GM23338 (cell line): ENCODE data around the gene CNIH3. TPM values are rescaled to one million over a fixed set of nuclear protein-coding genes. Genes with fewer than 3 reads are reported as not detected.
"Not testable (repeated sequence)": the region's sequence is repeated elsewhere in the genome, so short reads cannot be mapped to it uniquely, and the experiment has no call there.

Experiments used
- ATAC-seq: fragments of 200-7000 bp; cut with Tn5 transposase; 3 replicates; pipeline ENCODE4 v1.9.1; 2020
- DNase-seq: peaks from one replicate; pipeline ENCODE4 v3.0.0-alpha.2; 2015; ENCODE audit warnings: low spot score
- H2AFZ ChIP-seq: fragments of 200-600 bp; sonication (generic); 2 replicates; pipeline ENCODE4 v1.8.0; 2016; ENCODE audit warnings: antibody characterized with exemption, mild to moderate bottlenecking, moderate library complexity
- H3F3A ChIP-seq: fragments of 200-600 bp; sonication (generic); replicated peaks from 2 replicates; pipeline ENCODE4 v1.8.0; 2017; ENCODE audit warnings: antibody characterized with exemption, mixed run types, low read depth
- H3K27ac ChIP-seq: fragments of 200-600 bp; sonication (generic); 2 replicates; pipeline ENCODE4 v1.6.1; 2016; ENCODE audit warnings: low read depth
- H3K27me3 ChIP-seq: fragments of 200-600 bp; sonication (generic); 2 replicates; pipeline ENCODE4 v1.8.0; 2016; ENCODE audit warnings: mild to moderate bottlenecking, mixed run types, moderate library complexity; ENCODE audit not compliant: insufficient read depth
- H3K36me3 ChIP-seq: fragments of 200-600 bp; sonication (generic); 2 replicates; pipeline ENCODE4 v1.8.0; 2016; ENCODE audit warnings: mild to moderate bottlenecking; ENCODE audit not compliant: insufficient read depth
- H3K4me1 ChIP-seq: fragments of 200-600 bp; sonication (generic); 2 replicates; pipeline ENCODE4 v1.8.0; 2016; ENCODE audit warnings: mild to moderate bottlenecking, moderate library complexity; ENCODE audit not compliant: insufficient read depth
- H3K4me2 ChIP-seq: fragments of 200-600 bp; sonication (generic); 2 replicates; pipeline ENCODE4 v1.7.1; 2017; ENCODE audit warnings: mixed run types
- H3K4me3 ChIP-seq: fragments of 200-600 bp; sonication (generic); 2 replicates; pipeline ENCODE4 v1.6.1; 2016; ENCODE audit warnings: mixed run types
- H3K79me2 ChIP-seq: fragments of 200-600 bp; sonication (generic); replicated peaks from 2 replicates; pipeline ENCODE4 v1.8.0; 2017; ENCODE audit warnings: mild to moderate bottlenecking; ENCODE audit not compliant: insufficient read depth
- H3K9me2 ChIP-seq: fragments of 200-600 bp; sonication (generic); 2 replicates; pipeline ENCODE4 v1.8.0; 2017; ENCODE audit not compliant: insufficient read depth
- H4K20me1 ChIP-seq: fragments of 200-600 bp; sonication (generic); replicated peaks from 2 replicates; pipeline ENCODE4 v1.8.0; 2017; ENCODE audit warnings: mild to moderate bottlenecking; ENCODE audit not compliant: insufficient read depth
- H3K27ac Mint-ChIP-seq: 2 replicates; pipeline ENCODE4 v1.8.0; 2020; ENCODE audit warnings: inconsistent platforms, mild to moderate bottlenecking, moderate library complexity, mixed read lengths
- H3K27me3 Mint-ChIP-seq: 3 replicates; pipeline ENCODE4 v1.8.0; 2022; ENCODE audit warnings: low read depth, mild to moderate bottlenecking, moderate library complexity, mixed read lengths, inconsistent platforms; ENCODE audit not compliant: insufficient read depth, poor library complexity
- H3K36me3 Mint-ChIP-seq: 3 replicates; pipeline ENCODE4 v1.8.0; 2021; ENCODE audit warnings: low read depth, mild to moderate bottlenecking, inconsistent platforms, moderate library complexity, mixed read lengths
- H3K4me1 Mint-ChIP-seq: 3 replicates; pipeline ENCODE4 v1.8.0; 2020; ENCODE audit warnings: mild to moderate bottlenecking, inconsistent platforms, mixed read lengths
- H3K4me3 Mint-ChIP-seq: 3 replicates; pipeline ENCODE4 v1.8.0; 2021; ENCODE audit warnings: moderate library complexity, mild to moderate bottlenecking, inconsistent platforms, mixed read lengths
- H3K9me3 Mint-ChIP-seq: 3 replicates; pipeline ENCODE4 v1.8.0; 2020; ENCODE audit warnings: moderate library complexity, mild to moderate bottlenecking, inconsistent platforms, mixed read lengths
- EZH2 ChIP-seq: fragments of 200-600 bp; sonication (generic); IDR thresholded peaks from one replicate; pipeline ENCODE4 v1.8.0; 2017; ENCODE audit warnings: antibody characterized with exemption, mild to moderate bottlenecking, low read depth; ENCODE audit not compliant: unreplicated experiment
- EZH2phosphoT487 ChIP-seq: fragments of 200-600 bp; sonication (generic); IDR thresholded peaks from one replicate; pipeline ENCODE4 v1.8.1; 2018; ENCODE audit warnings: antibody characterized with exemption; ENCODE audit not compliant: unreplicated experiment
- JUNB ChIP-seq: IDR thresholded peaks from one replicate; pipeline ENCODE4 v1.6.1; 2016; ENCODE audit warnings: antibody characterized with exemption; ENCODE audit not compliant: unreplicated experiment
- NANOG ChIP-seq: IDR thresholded peaks from 2 replicates; pipeline ENCODE4 v1.6.1; 2016; ENCODE audit warnings: antibody characterized with exemption, borderline replicate concordance
- POLR2AphosphoS5 ChIP-seq: IDR thresholded peaks from 2 replicates; pipeline ENCODE4 v1.6.1; 2016; ENCODE audit warnings: antibody characterized with exemption, low read depth
- REST ChIP-seq: IDR thresholded peaks from one replicate; pipeline ENCODE4 v1.6.1; 2018; ENCODE audit warnings: antibody characterized with exemption; ENCODE audit not compliant: unreplicated experiment
- STAT1 ChIP-seq: IDR thresholded peaks from one replicate; pipeline ENCODE4 v1.6.1; 2016; ENCODE audit warnings: antibody characterized with exemption; ENCODE audit not compliant: unreplicated experiment
- ZNF114 ChIP-seq: fragments of 250-450 bp; sonication (Bioruptor Pico); IDR thresholded peaks from 2 replicates; pipeline ENCODE4 v1.5.0; 2020; ENCODE audit warnings: mild to moderate bottlenecking, moderate library complexity
- polyA plus RNA-seq: library from polyadenylated mRNA; unstranded; fragments of >200 nt; fragmentation: Nextera tagmentation; extraction: Ambion mirVana; gene quantifications from 2 replicates; pipeline ENCODE4 v1.2.1, GENCODE V29; 2016
- total RNA-seq: library from RNA; depleted of rRNA; stranded (reverse); fragments of >200 nt; shearing (Covaris generic); gene quantifications from 2 replicates; pipeline ENCODE4 v1.2.3, GENCODE V29; 2014

Gene CNIH3
- total and polyA plus RNA-seq, 2 experiments from 2014 or later = 3.6 to 5.1 TPM

GRCh38 chr1:224615861-224616755 is at the start of gene CNIH3 (continued):
- no peak for TF ChIP-seq ZNF114 (CRISPR knock-in tag)

- not testable (repeated sequence) for H3K4me2 ChIP-seq, H3K4me1 Mint-ChIP-seq, H3K4me3 ChIP-seq, DNase-seq, H3F3A ChIP-seq, H3K4me3 Mint-ChIP-seq, H3K79me2 ChIP-seq, ATAC-seq, H3K27ac ChIP-seq, H2AFZ ChIP-seq, H4K20me1 ChIP-seq, H3K36me3 ChIP-seq, H3K36me3 Mint-ChIP-seq, H3K27me3 Mint-ChIP-seq, H3K27me3 ChIP-seq, H3K4me1 ChIP-seq, H3K27ac Mint-ChIP-seq, H3K9me3 Mint-ChIP-seq
- peaks cover 12% of the 10 kb centered on the region for H3K9me2 ChIP-seq
Measured at GRCh38 chr1:224566492-224566891, 49.6 kb upstream of the CNIH3 start.

- Mint-ChIP-seq H3K4me3 (no peak overlapping the region), H3K36me3 (no peaks in the 10 kb centered on the region; the same call in 2 of the 3 replicates), H3K4me1 (no peaks in the 10 kb centered on the region; the same call in 2 of the 3 replicates), H3K27me3 (peaks cover 2% of the 10 kb centered on the region), H3K9me3 (no peaks in the 10 kb centered on the region), H3K27ac (no peak overlapping the region)
- DNase-seq (no peak), ATAC-seq (no peak)
- H3K36me3 ChIP-seq = no peaks in the 10 kb centered on the region
- H3K4me1 ChIP-seq = no peaks in the 10 kb centered on the region
- no peak overlapping the region for H3K4me2 ChIP-seq
- no peaks in the 10 kb centered on the region for H3K9me2 ChIP-seq
- H2AFZ ChIP-seq = no peak overlapping the region
- no peaks in the 10 kb centered on the region for H4K20me1 ChIP-seq
- H3F3A ChIP-seq = no peaks in the 10 kb centered on the region
- no peak for TF ChIP-seq NANOG
- no peaks in the 10 kb centered on the region for H3K79me2 ChIP-seq
- no peak overlapping the region for H3K27ac ChIP-seq
- H3K4me3 ChIP-seq = no peak overlapping the region
- no peaks in the 10 kb centered on the region for H3K27me3 ChIP-seq
Measured at GRCh38 chr1:224569276-224569675, 46.8 kb upstream of the CNIH3 start.

GRCh38 chr1:224571975-224572374 is 44.1 kb upstream of the CNIH3 start:
- H4K20me1 ChIP-seq, H3K36me3 ChIP-seq, H3K4me3 ChIP-seq, DNase-seq, H3K4me1 Mint-ChIP-seq, H3K4me2 ChIP-seq, H3K27me3 ChIP-seq, H3K27me3 Mint-ChIP-seq, H3K36me3 Mint-ChIP-seq, H3K4me3 Mint-ChIP-seq, H3K9me2 ChIP-seq, H3K27ac Mint-ChIP-seq, H3K9me3 Mint-ChIP-seq, H3K4me1 ChIP-seq, H3K27ac ChIP-seq, H3F3A ChIP-seq, ATAC-seq, H2AFZ ChIP-seq, H3K79me2 ChIP-seq: not testable (repeated sequence)

- H3K9me2 ChIP-seq = peaks cover 26% of the 10 kb centered on the region
- no peak for DNase-seq
- H3K27ac ChIP-seq = no peak overlapping the region
- ATAC-seq = no peak
- no peaks in the 10 kb centered on the region for H3K79me2 ChIP-seq
- no peaks in the 10 kb centered on the region for H3F3A ChIP-seq
- peaks cover 6% of the 10 kb centered on the region for H3K27me3 Mint-ChIP-seq
- H3K4me3 Mint-ChIP-seq = no peak overlapping the region
- H2AFZ ChIP-seq = peak overlapping the region; percentile 60
- peaks cover 5% of the 10 kb centered on the region; the same call in 1 of the 2 replicates for H3K4me1 ChIP-seq
- peaks cover 17% of the 10 kb centered on the region for H3K4me1 Mint-ChIP-seq
- no peaks in the 10 kb centered on the region for H3K36me3 ChIP-seq
- H3K27me3 ChIP-seq = no peaks in the 10 kb centered on the region
- H3K4me2 ChIP-seq = no peak overlapping the region
- no peak for TF ChIP-seq EZH2
- no peak for TF ChIP-seq POLR2AphosphoS5
- TF ChIP-seq EZH2phosphoT487 = no peak
- no peak for TF ChIP-seq STAT1
- TF ChIP-seq REST = no peak
- no peak for TF ChIP-seq JUNB
- no peak overlapping the region for H3K27ac Mint-ChIP-seq
- no peak overlapping the region for H3K4me3 ChIP-seq
- H3K9me3 Mint-ChIP-seq = peaks cover 9% of the 10 kb centered on the region
- peaks cover 3% of the 10 kb centered on the region; the same call in 2 of the 3 replicates for H3K36me3 Mint-ChIP-seq
- H4K20me1 ChIP-seq = no peaks in the 10 kb centered on the region
Measured at GRCh38 chr1:224579526-224579925, 36.6 kb upstream of the CNIH3 start.
